A549 (cell line): ENCODE measurements around the gene IFITM2. TPM values are rescaled to one million over a fixed set of nuclear protein-coding genes. Genes with fewer than 3 reads are reported as not detected.
"Not testable (repeated sequence)": the region's sequence is repeated elsewhere in the genome, so short reads cannot be mapped to it uniquely, and the experiment has no call there.

ENCODE experiments used
- ATAC-seq, 2 experiments: fragments of 200-7000 bp in 1 of 2; fragments of >200 bp in 1 of 2; cut with Nextera tagmentation in 1 of 2; cut with Tn5 transposase in 1 of 2; 3 replicates each; pipeline versions ENCODE4 v1.8.0 to v1.9.1; 2018 to 2020; ENCODE audit warnings: mild to moderate bottlenecking in 1 of 2, moderate library complexity in 1 of 2
- CTCF ChIA-PET: fragments of 300-600 bp; sonication (Branson Sonifier 250); formaldehyde crosslinking; extraction: SDS; loops from one replicate; lab custom pipeline; 2021; ENCODE audit warnings: antibody characterized with exemption, inconsistent platforms; lab: Yijun Ruan, JAX
- POLR2A ChIA-PET: fragments of 350-600 bp; formaldehyde crosslinking; extraction: SDS; loops from one replicate; lab custom pipeline; 2021; ENCODE audit warnings: antibody characterized with exemption, inconsistent platforms; lab: Yijun Ruan, JAX
- DNase-seq, 2 experiments: peaks; one replicate each; pipeline versions ENCODE4 v3.0.0 to v3.0.0-alpha.2; 2011 to 2016; ENCODE audit warnings: low read depth in 1 of 2, low spot score in 1 of 2
- FAIRE-seq: peaks from 2 replicates; lab custom pipeline; 2011; peaks lifted over from hg19 to GRCh38; lab: Jason Lieb, UNC
- H3K27ac ChIP-seq, 2 experiments: fragments of >200 bp; sonication (Bioruptor Twin); formaldehyde crosslinking; 3 replicates each; pipeline ENCODE4 v1.5.1; 2016 to 2017
- H3K4me1 ChIP-seq: fragments of >200 bp; sonication (Bioruptor Twin); formaldehyde crosslinking; 3 replicates; pipeline ENCODE4 v1.6.1; 2016
- H3K4me2 ChIP-seq: fragments of >200 bp; sonication (Bioruptor Twin); formaldehyde crosslinking; 3 replicates; pipeline ENCODE4 v1.6.1; 2016
- H3K4me3 ChIP-seq: fragments of >200 bp; sonication (Bioruptor Twin); formaldehyde crosslinking; 3 replicates; pipeline ENCODE4 v1.5.1; 2016
- H3K9me3 ChIP-seq: fragments of >200 bp; sonication (Bioruptor Twin); formaldehyde crosslinking; 3 replicates; pipeline ENCODE4 v1.6.1; 2016
- BHLHE40 ChIP-seq: IDR thresholded peaks from 2 replicates; pipeline ENCODE4 v1.6.1; 2012; ENCODE audit warnings: low read depth, low read length, inconsistent platforms
- CHD4 ChIP-seq: fragments of 200-600 bp; sonication (generic); IDR thresholded peaks from 2 replicates; pipeline ENCODE4 v1.6.1; 2016; ENCODE audit warnings: antibody characterized with exemption, mild to moderate bottlenecking, borderline replicate concordance
- ELK1 ChIP-seq: fragments of 150-350 bp; IDR thresholded peaks from 2 replicates; pipeline ENCODE4 v1.6.1; 2014; ENCODE audit warnings: low read depth, mild to moderate bottlenecking, low read length
- HES2 ChIP-seq: fragments of >200 bp; sonication (Bioruptor Twin); formaldehyde crosslinking; IDR thresholded peaks from 2 replicates; pipeline ENCODE4 v1.6.1; 2016
- HEYL ChIP-seq: fragments of 250-450 bp; sonication (Bioruptor Pico); IDR thresholded peaks from 2 replicates; pipeline ENCODE4 v1.8.0; 2021; ENCODE audit warnings: mild to moderate bottlenecking, moderate library complexity
- HMGXB4 ChIP-seq: fragments of 250-450 bp; sonication (Bioruptor Pico); IDR thresholded peaks from 2 replicates; pipeline ENCODE4 v1.5.0; 2021; ENCODE audit warnings: mild to moderate bottlenecking, moderate library complexity, borderline replicate concordance
- HOXA7 ChIP-seq: fragments of 250-450 bp; sonication (Bioruptor Pico); IDR thresholded peaks from 2 replicates; pipeline ENCODE4 v1.5.0; 2020; ENCODE audit warnings: mild to moderate bottlenecking, moderate library complexity
- HOXB5 ChIP-seq: fragments of 250-450 bp; sonication (Bioruptor Pico); IDR thresholded peaks from 2 replicates; pipeline ENCODE4 v1.5.0; 2020; ENCODE audit warnings: mild to moderate bottlenecking, moderate library complexity
- KDM1A ChIP-seq: fragments of 200-600 bp; sonication (generic); IDR thresholded peaks from 2 replicates; pipeline ENCODE4 v1.6.1; 2016; ENCODE audit warnings: low read depth, mild to moderate bottlenecking
- KDM5A ChIP-seq: fragments of 200-600 bp; sonication (generic); IDR thresholded peaks from 2 replicates; pipeline ENCODE4 v1.6.1; 2016; ENCODE audit warnings: antibody characterized with exemption, mild to moderate bottlenecking
- NFE2L2 ChIP-seq: fragments of 150-350 bp; conservative IDR thresholded peaks from 2 replicates; pipeline ENCODE4 v1.6.1; 2014; ENCODE audit warnings: low read length
- NR3C1 ChIP-seq: fragments of >200 bp; sonication (Bioruptor Twin); formaldehyde crosslinking; IDR thresholded peaks from 3 replicates; pipeline ENCODE4 v1.6.1; 2017
- POLR2A ChIP-seq: IDR thresholded peaks from 2 replicates; pipeline ENCODE4 v1.6.1; 2012; ENCODE audit warnings: mild to moderate bottlenecking, low read length
- POLR2AphosphoS2 ChIP-seq: conservative IDR thresholded peaks from 2 replicates; pipeline ENCODE4 v1.6.1; 2012; ENCODE audit warnings: low read length, improper control_type of control experiment, inconsistent platforms
- RFX5 ChIP-seq: fragments of 450-650 bp; IDR thresholded peaks from 2 replicates; pipeline ENCODE4 v1.7.1; 2014; ENCODE audit warnings: antibody characterized with exemption, mild to moderate bottlenecking, moderate library complexity
- TFCP2L1 ChIP-seq: fragments of 250-450 bp; sonication (Bioruptor Pico); IDR thresholded peaks from 2 replicates; pipeline ENCODE4 v1.5.0; 2021; ENCODE audit warnings: mild to moderate bottlenecking
- WGBS: methylation state at CpG from one replicate; pipeline ENCODE4 v1.1.6; 2017; ENCODE audit errors: missing lambda C conversion rate; 5-methylcytosine and 5-hydroxymethylcytosine counted together
- polyA plus RNA-seq, 4 experiments: library from polyadenylated mRNA; depleted of rRNA in 3 of 4; stranded (reverse); fragments of >200 nt; fragmentation: RNase III in 1 of 4; extraction: RNeasy Plus Mini Kit Qiagen cat#74134 plus additional on column Dnase treatment in 1 of 4; gene quantifications; 2 replicates in 3 of 4; 3 replicates in 1 of 4; pipeline ENCODE4 v1.2.3, GENCODE V29; 2011 to 2017

IFITM2 gene
- polyA plus RNA-seq, 2 of the 4 experiments (the other 2 are of a cell fraction), result 36.4 to 43.6 TPM

GRCh38 chr11:309979-310572 lies 2.5 kb downstream of the IFITM2 start:
- POLR2A ChIA-PET, result not testable (repeated sequence)

GRCh38 chr11:311013-311748 lies 3.6 kb downstream of the IFITM2 start:
- H3K4me2 ChIP-seq, result peak overlapping the region; percentile 54; the same call in 2 of the 3 replicates
- H3K27ac ChIP-seq, result peak overlapping the region; percentile 60 to 72; a peak in 3 of 6 replicates

More at GRCh38 chr11:309979-310572, 2.5 kb downstream of the IFITM2 start:
- FAIRE-seq, DNase-seq, H3K9me3 ChIP-seq: not testable (repeated sequence)
- Histone ChIP-seq H3K4me2 (peak overlapping the region; percentile 89), H3K27ac (peak overlapping the region; percentile 65 to 69), H3K4me3 (peak overlapping the region; percentile 41), H3K4me1 (peaks cover 22% of the 10 kb centered on the region; the same call in 2 of the 3 replicates)
- 21% methylated on average over 4 of the region's 18 CpGs for WGBS
- peak; percentile 30 to 65; a peak in 5 of 6 replicates for ATAC-seq
- CTCF ChIA-PET, result interaction anchor here (0.7 to 1.4 kb wide), 6 partner anchors 11 to 60 kb away, joined by 3 to 5 read pairs (median 4); partner anchors contain the start of gene IFITM5

GRCh38 chr11:312092-312816 lies 4.6 kb downstream of the IFITM2 start:
- Histone ChIP-seq H3K4me3 (no peak overlapping the region), H3K4me2 (no peak overlapping the region), H3K27ac (peak overlapping the region in 1 of 2 experiments; percentile 48; a peak in 1 of 6 replicates), H3K9me3 (no peaks in the 10 kb centered on the region), H3K4me1 (peaks cover 18% of the 10 kb centered on the region; the same call in 2 of the 3 replicates)
- POLR2A ChIA-PET, result interaction anchor here (1.0 kb wide), 1 partner anchor 43 kb away, joined by 4 read pairs; no protein-coding TSS in a partner anchor
- FAIRE-seq (no peak), DNase-seq (no peak), ATAC-seq (no peak)
- TF ChIP-seq ELK1 (no peak), HOXB5 (CRISPR knock-in tag) (no peak), POLR2A (no peak), NR3C1 (no peak), HOXA7 (CRISPR knock-in tag) (no peak), CHD4 (no peak), NFE2L2 (no peak), KDM5A (no peak), BHLHE40 (no peak), TFCP2L1 (CRISPR knock-in tag) (no peak), KDM1A (no peak), HEYL (CRISPR knock-in tag) (no peak), HMGXB4 (CRISPR knock-in tag) (no peak), POLR2AphosphoS2 (no peak), RFX5 (no peak), HES2 (no peak)
- WGBS, result 73% methylated on average over 11 of the region's 14 CpGs
- CTCF ChIA-PET, result interaction anchor here (0.7 to 1.2 kb wide), 5 partner anchors 12 to 136 kb away, joined by 3 to 5 read pairs (median 3); no protein-coding TSS in a partner anchor

More at GRCh38 chr11:311013-311748, 3.6 kb downstream of the IFITM2 start:
- peak; percentile 60 to 70 for ATAC-seq
- WGBS, result 19% methylated on average over 9 of the region's 71 CpGs
- DNase-seq, POLR2A ChIA-PET, H3K9me3 ChIP-seq, FAIRE-seq: not testable (repeated sequence)
- H3K4me3 ChIP-seq, result peak overlapping the region; percentile 35; the same call in 2 of the 3 replicates
- H3K4me1 ChIP-seq, result peaks cover 22% of the 10 kb centered on the region; the same call in 2 of the 3 replicates
- CTCF ChIA-PET, result interaction anchor here (0.8 to 0.9 kb wide), 3 partner anchors 29 to 137 kb away, joined by 3 to 5 read pairs (median 4); no protein-coding TSS in a partner anchor
